Measurements from ENCODE around the gene TAF13. TPM values are rescaled to one million over a fixed set of nuclear protein-coding genes. Genes with fewer than 3 reads are reported as not detected.
A peak's percentile ranks its signal among the peaks of the same experiment; 100 is the strongest.

The TAF13 gene
- 45.3 and 58.8 TPM in 2 replicates for total RNA-seq (2021)
- Bru-seq, nascent RNA = percentile 83 among the genes with signal in this experiment
- percentile 87 among the genes with signal in this experiment for BruChase-seq, experiment 1, labeled RNA remaining after a 2-hour chase
- percentile 94 among the genes with signal in this experiment for BruChase-seq, experiment 2, labeled RNA remaining after a 6-hour chase
- long read RNA-seq, partial matches to known transcripts = 1 of 2 reads
- long read RNA-seq, other reads (novel, unspliced or antisense) = 0 of 2 reads

- ChIA-PET POLR2A (ENCODE audit: low non-redundant PET) (interaction anchor here (0.9 kb wide), 1 partner anchor 24 kb away, joined by 3 read pairs; no protein-coding TSS in a partner anchor), CTCF (interaction anchor here (0.7 kb wide), 2 partner anchors 13 to 34 kb away, joined by 5 to 7 read pairs; partner anchors contain the start of gene WDR47)
- Histone ChIP-seq H3K9me3 (ENCODE audit: low read depth, low read length, poor library complexity, severe bottlenecking) (no peaks in the 10 kb centered on the region), H3K4me1 (ENCODE audit: insufficient read depth, low read length, poor library complexity, severe bottlenecking) (peaks cover 4% of the 10 kb centered on the region), H3K4me3 (ENCODE audit: low read depth, low read length, poor library complexity, severe bottlenecking) (peak within 1 kb of the TSS; percentile 71), H3K36me3 (ENCODE audit: insufficient read depth, low read length, poor library complexity, severe bottlenecking) (no peaks in the 10 kb centered on the region), H3K27me3 (replicated peaks; ENCODE audit: insufficient read depth, low read depth, low read length, poor library complexity) (no peaks in the 10 kb centered on the region), H3K27ac (ENCODE audit: low read depth, low read length, poor library complexity, severe bottlenecking) (peak within 1 kb of the TSS; percentile 77)
- TF ChIP-seq EZH2 (IDR thresholded peaks at IDR 0.05; ENCODE audit: borderline replicate concordance, low read depth, low read length, poor library complexity, severe bottlenecking) (no peak), CTCF (conservative IDR thresholded peaks at IDR 0.05; ENCODE audit: low read depth, low read length) (no peak)
- BruUV-seq (replicated peaks) = TSS peak; percentile 89
- DNase-seq (ENCODE audit: low spot score) = peak; percentile 99
- intact Hi-C loops (cut with micrococcal nuclease; ENCODE audit: unreplicated experiment) = no loop called here
Measured at GRCh38 chr1:109075531-109076490, at the start of gene TAF13. TAF13 (minus strand) TSS chr1:109076003; CDS start chr1:109075947, 56 bp downstream.

- no peak for DNase-seq (ENCODE audit: low spot score)
- intact Hi-C loops (cut with micrococcal nuclease; ENCODE audit: unreplicated experiment) = no loop called here
- H3K4me1 ChIP-seq (ENCODE audit: insufficient read depth, low read length, poor library complexity, severe bottlenecking) = no peaks in the 10 kb centered on the region
- no peaks in the 10 kb centered on the region for H3K9me3 ChIP-seq (ENCODE audit: low read depth, low read length, poor library complexity, severe bottlenecking)
- H3K27me3 ChIP-seq (replicated peaks; ENCODE audit: insufficient read depth, low read depth, low read length, poor library complexity) = peaks cover 10% of the 10 kb centered on the region
- ChIA-PET POLR2A (ENCODE audit: low non-redundant PET) (no interaction called here), CTCF (no interaction called here)
- no TSS peak for BruUV-seq (replicated peaks)
- no peak for TF ChIP-seq CTCF (conservative IDR thresholded peaks at IDR 0.05; ENCODE audit: low read depth, low read length)
- TF ChIP-seq EZH2 (IDR thresholded peaks at IDR 0.05; ENCODE audit: borderline replicate concordance, low read depth, low read length, poor library complexity, severe bottlenecking) = no peak
- no peak overlapping the region for H3K27ac ChIP-seq (ENCODE audit: low read depth, low read length, poor library complexity, severe bottlenecking)
- no peaks in the 10 kb centered on the region for H3K36me3 ChIP-seq (ENCODE audit: insufficient read depth, low read length, poor library complexity, severe bottlenecking)
- H3K4me3 ChIP-seq (ENCODE audit: low read depth, low read length, poor library complexity, severe bottlenecking) = no peak overlapping the region
Measured at GRCh38 chr1:109120356-109120755, 44.6 kb upstream of the TAF13 start.

GRCh38 chr1:109118089-109118488 lies 42.3 kb upstream of the TAF13 start:
- TF ChIP-seq EZH2 (IDR thresholded peaks at IDR 0.05; ENCODE audit: borderline replicate concordance, low read depth, low read length, poor library complexity, severe bottlenecking) (no peak), CTCF (conservative IDR thresholded peaks at IDR 0.05; ENCODE audit: low read depth, low read length) (no peak)
- Histone ChIP-seq H3K36me3 (ENCODE audit: insufficient read depth, low read length, poor library complexity, severe bottlenecking) (no peaks in the 10 kb centered on the region), H3K27me3 (replicated peaks; ENCODE audit: insufficient read depth, low read depth, low read length, poor library complexity) (peaks cover 33% of the 10 kb centered on the region), H3K4me1 (ENCODE audit: insufficient read depth, low read length, poor library complexity, severe bottlenecking) (peaks cover 8% of the 10 kb centered on the region), H3K27ac (ENCODE audit: low read depth, low read length, poor library complexity, severe bottlenecking) (no peak overlapping the region), H3K9me3 (ENCODE audit: low read depth, low read length, poor library complexity, severe bottlenecking) (no peaks in the 10 kb centered on the region), H3K4me3 (ENCODE audit: low read depth, low read length, poor library complexity, severe bottlenecking) (no peak overlapping the region)
- no TSS peak for BruUV-seq (replicated peaks)
- ChIA-PET CTCF (no interaction called here), POLR2A (ENCODE audit: low non-redundant PET) (no interaction called here)
- intact Hi-C loops (cut with micrococcal nuclease; ENCODE audit: unreplicated experiment) = no loop called here
- no peak for DNase-seq (ENCODE audit: low spot score)
